Liver (tissue), 3 donors: ENCODE data around the gene DSG3.

ENCODE experiments used
- CTCF ChIP-seq: fragments of 150-350 bp; IDR thresholded peaks from 2 replicates; pipeline ENCODE4 v1.5.1; 2017; ENCODE audit warnings: improper control_type of control experiment, low read depth, low read length; ENCODE audit not compliant: missing input control
- GABPA ChIP-seq, 2 donors: IDR thresholded peaks in 1 of 2; conservative IDR thresholded peaks in 1 of 2; 2 replicates each; pipeline ENCODE4 v1.6.1; 2016; ENCODE audit warnings: antibody characterized with exemption in 2 of 2, mild to moderate bottlenecking in 1 of 2, moderate library complexity in 1 of 2
- JUND ChIP-seq, 2 donors: IDR thresholded peaks; 2 replicates each; pipeline ENCODE4 v1.6.1; 2016; ENCODE audit warnings: antibody characterized with exemption in 2 of 2
- SP1 ChIP-seq: IDR thresholded peaks from 2 replicates; pipeline ENCODE4 v1.6.1; 2018; ENCODE audit warnings: antibody characterized with exemption, mild to moderate bottlenecking
- TAF1 ChIP-seq: conservative IDR thresholded peaks from 2 replicates; pipeline ENCODE4 v1.6.1; 2016; ENCODE audit warnings: antibody characterized with exemption, mild to moderate bottlenecking
- ZBTB33 ChIP-seq: IDR thresholded peaks from 2 replicates; pipeline ENCODE4 v1.6.1; 2016; ENCODE audit warnings: antibody characterized with exemption
- donor health status: healthy.
- donor health status: healthy.

GRCh38 chr18:31429623-31430022 lies 17.9 kb upstream of the DSG3 start:
- TF ChIP-seq ZBTB33 = no peak
- TF ChIP-seq SP1 = no peak
- no peak for TF ChIP-seq JUND (IDR thresholded peaks at IDR 0.05)
- no peak for TF ChIP-seq CTCF
- TF ChIP-seq GABPA (IDR thresholded peaks at IDR 0.05 in 1 of 2, conservative IDR thresholded peaks at IDR 0.05 in 1 of 2) = no peak
- TF ChIP-seq TAF1 = no peak
